SK-N-SH (cell line): ENCODE measurements around the gene HMGXB3. TPM values are rescaled to one million over a fixed set of nuclear protein-coding genes. Genes with fewer than 3 reads are reported as not detected.

ENCODE experiments used
- CTCF ChIA-PET: fragments of 300-600, 350-600 bp; formaldehyde crosslinking; extraction: SDS; loops from one replicate; lab custom pipeline; 2021; lab: Yijun Ruan, JAX
- POLR2A ChIA-PET: fragments of 350-600 bp; sonication (Branson Sonifier 250); formaldehyde crosslinking; extraction: SDS; loops from one replicate; lab custom pipeline; 2020; ENCODE audit warnings: antibody characterized with exemption, inconsistent platforms; lab: Yijun Ruan, JAX
- DNase-seq: peaks from one replicate; pipeline ENCODE4 v3.0.0; 2012
- H2AFZ ChIP-seq: fragments of 200-600 bp; sonication (generic); 2 replicates; pipeline ENCODE4 v1.8.1; 2016; ENCODE audit warnings: antibody characterized with exemption, mild to moderate bottlenecking, low read depth
- H3F3A ChIP-seq: fragments of 200-600 bp; sonication (generic); replicated peaks from 2 replicates; pipeline ENCODE3; 2016; ENCODE audit warnings: antibody characterized with exemption, mild to moderate bottlenecking; ENCODE audit not compliant: insufficient read depth
- H3K27ac ChIP-seq, 2 experiments: fragments of 200-500 bp in 1 of 2; fragments of 200-600 bp in 1 of 2; sonication (Bioruptor generic) in 1 of 2; sonication (generic), shearing (Covaris generic) in 1 of 2; 2 replicates each; pipeline versions ENCODE4 v1.5.1 to v1.6.1; 2014 to 2016; ENCODE audit warnings: low read depth in 2 of 2, inconsistent platforms in 1 of 2, low read length in 1 of 2, mild to moderate bottlenecking in 1 of 2, mixed read lengths in 1 of 2
- H3K27me3 ChIP-seq: fragments of 200-600 bp; sonication (generic), shearing (Covaris generic); 2 replicates; pipeline ENCODE4 v1.6.1; 2016; ENCODE audit warnings: mixed run types; ENCODE audit not compliant: insufficient read depth
- H3K36me3 ChIP-seq, 2 experiments: fragments of 200-500 bp in 1 of 2; fragments of 200-600 bp in 1 of 2; sonication (Bioruptor generic) in 1 of 2; sonication (generic) in 1 of 2; replicated peaks in 1 of 2; 2 replicates each; pipeline versions ENCODE3 to v1.5.1; 2014 to 2016; ENCODE audit warnings: low read length in 1 of 2, mild to moderate bottlenecking in 1 of 2; ENCODE audit not compliant: insufficient read depth in 2 of 2, control insufficient read depth in 1 of 2
- H3K4me1 ChIP-seq, 2 experiments: fragments of 200-500 bp in 1 of 2; fragments of 200-600 bp in 1 of 2; sonication (Bioruptor generic) in 1 of 2; sonication (generic), shearing (Covaris generic) in 1 of 2; 2 replicates each; pipeline versions ENCODE4 v1.5.1 to v1.6.1; 2014 to 2016; ENCODE audit warnings: low read depth in 1 of 2, low read length in 1 of 2, mixed run types in 1 of 2; ENCODE audit not compliant: insufficient read depth in 2 of 2, control insufficient read depth in 1 of 2
- H3K4me2 ChIP-seq: fragments of 200-600 bp; sonication (generic), shearing (Covaris generic); 2 replicates; pipeline ENCODE4 v1.6.1; 2017; ENCODE audit warnings: mixed run types
- H3K4me3 ChIP-seq, 2 experiments: fragments of 200-500 bp in 1 of 2; fragments of 200-600 bp in 1 of 2; sonication (Bioruptor generic) in 1 of 2; sonication (generic), shearing (Covaris generic) in 1 of 2; 2 replicates each; pipeline versions ENCODE4 v1.5.1 to v1.8.1; 2014 to 2016; ENCODE audit warnings: low read depth in 2 of 2, inconsistent platforms in 1 of 2, low read length in 1 of 2, mild to moderate bottlenecking in 1 of 2, mixed read lengths in 1 of 2, moderate library complexity in 1 of 2
- H3K79me2 ChIP-seq: fragments of 200-600 bp; sonication (generic); 2 replicates; pipeline ENCODE4 v1.8.1; 2017; ENCODE audit warnings: mild to moderate bottlenecking; ENCODE audit not compliant: insufficient read depth
- H3K9ac ChIP-seq: fragments of 200-600 bp; sonication (generic); 2 replicates; pipeline ENCODE4 v1.6.1; 2017; ENCODE audit warnings: mixed run types
- H3K9me2 ChIP-seq: fragments of 200-600 bp; sonication (generic); 2 replicates; pipeline ENCODE4 v1.6.1; 2017; ENCODE audit warnings: mixed run types
- H3K9me3 ChIP-seq: fragments of 200-600 bp; sonication (generic); 2 replicates; pipeline ENCODE4 v1.6.1; 2017; ENCODE audit warnings: mixed run types, mild to moderate bottlenecking, moderate library complexity
- H4K20me1 ChIP-seq: fragments of 200-600 bp; sonication (generic); 2 replicates; pipeline ENCODE4 v1.6.1; 2017; ENCODE audit warnings: mild to moderate bottlenecking, mixed run types; ENCODE audit not compliant: insufficient read depth
- EP300 ChIP-seq, 2 experiments: IDR thresholded peaks; 2 replicates each; pipeline versions ENCODE4 v1.4.0 to v1.6.1; 2012; ENCODE audit warnings: borderline replicate concordance in 1 of 2, low read depth in 1 of 2, low read length in 1 of 2
- FOXJ3 ChIP-seq: sonication (generic); formaldehyde crosslinking; IDR thresholded peaks from 2 replicates; pipeline ENCODE4 v1.5.1; 2020; ENCODE audit warnings: mild to moderate bottlenecking, missing genetic modification reagents
- FOXM1 ChIP-seq: IDR thresholded peaks from 2 replicates; pipeline ENCODE4 v1.4.0; 2012; ENCODE audit warnings: low read depth, mild to moderate bottlenecking
- GATA2 ChIP-seq: sonication (generic); formaldehyde crosslinking; IDR thresholded peaks from 2 replicates; pipeline ENCODE4 v1.5.0; 2020; ENCODE audit warnings: mild to moderate bottlenecking, missing genetic modification reagents
- IRF3 ChIP-seq: fragments of 150-350 bp; IDR thresholded peaks from 2 replicates; pipeline ENCODE4 v1.6.1; 2016; ENCODE audit warnings: mild to moderate bottlenecking, low read depth, low read length
- JUND ChIP-seq: IDR thresholded peaks from 2 replicates; pipeline ENCODE4 v1.4.0; 2012
- MAX ChIP-seq: IDR thresholded peaks from 2 replicates; pipeline ENCODE4 v1.4.0; 2012; ENCODE audit warnings: low read depth
- MXI1 ChIP-seq: IDR thresholded peaks from 2 replicates; pipeline ENCODE4 v1.6.1; 2012; ENCODE audit warnings: mild to moderate bottlenecking, low read depth, low read length, improper control_type of control experiment
- PBX3 ChIP-seq: IDR thresholded peaks from 2 replicates; pipeline ENCODE4; 2012
- RAD21 ChIP-seq: IDR thresholded peaks from 2 replicates; pipeline ENCODE4 v1.6.1; 2012; ENCODE audit warnings: mild to moderate bottlenecking, low read length
- RCOR1 ChIP-seq: fragments of 150-350 bp; IDR thresholded peaks from 2 replicates; pipeline ENCODE4 v1.6.1; 2017; ENCODE audit warnings: antibody characterized with exemption, low read length
- REST ChIP-seq: IDR thresholded peaks from 2 replicates; pipeline ENCODE4 v1.6.1; 2012; ENCODE audit warnings: mild to moderate bottlenecking, low read depth, low read length, moderate library complexity
- RXRA ChIP-seq: IDR thresholded peaks from 2 replicates; pipeline ENCODE4 v1.4.0; 2012; ENCODE audit warnings: low read depth, mild to moderate bottlenecking, borderline replicate concordance
- SMC3 ChIP-seq: IDR thresholded peaks from 2 replicates; pipeline ENCODE4 v1.6.1; 2012; ENCODE audit warnings: low read depth, low read length, improper control_type of control experiment
- TAF1 ChIP-seq: IDR thresholded peaks from 2 replicates; pipeline ENCODE4 v1.6.1; 2012; ENCODE audit warnings: low read depth, mild to moderate bottlenecking, low read length, moderate library complexity, borderline replicate concordance
- TCF12 ChIP-seq: IDR thresholded peaks from 2 replicates; pipeline ENCODE4 v1.4.0; 2012
- TEAD4 ChIP-seq: IDR thresholded peaks from 2 replicates; pipeline ENCODE4 v1.4.0; 2012; ENCODE audit warnings: mild to moderate bottlenecking, borderline replicate concordance; ENCODE audit not compliant: insufficient read depth
- USF1 ChIP-seq: IDR thresholded peaks from 2 replicates; pipeline ENCODE4 v1.4.0; 2012; ENCODE audit warnings: low read depth, borderline replicate concordance
- YY1 ChIP-seq: IDR thresholded peaks from 2 replicates; pipeline ENCODE4 v1.4.0; 2012; ENCODE audit warnings: low read depth, mild to moderate bottlenecking
- WGBS: methylation state at CpG from one replicate; pipeline ENCODE4 v1.1.6; 2017; ENCODE audit warnings: low lambda C conversion rate; 5-methylcytosine and 5-hydroxymethylcytosine counted together
- polyA plus RNA-seq, 3 experiments: library from polyadenylated mRNA; depleted of rRNA; stranded (reverse); fragments of >200 nt; gene quantifications; 2 replicates each; pipeline ENCODE4 v1.2.3, GENCODE V29; 2012

Gene HMGXB3
- polyA plus RNA-seq, 1 of the 3 experiments (the other 2 are of a cell fraction): 28.8 TPM

GRCh38 chr5:149957855-149958254 lies 42.7 kb upstream of the HMGXB3 start:
- peaks cover 20% of the 10 kb centered on the region for H3F3A ChIP-seq
- 80% methylated on average over 4 of the region's 4 CpGs for WGBS
- H3K27ac ChIP-seq: no peak overlapping the region
- H3K36me3 ChIP-seq: no peaks in the 10 kb centered on the region
- H3K9me3 ChIP-seq: no peaks in the 10 kb centered on the region
- TF ChIP-seq FOXJ3 (CRISPR knock-in tag) (no peak), TCF12 (no peak), MXI1 (no peak), FOXM1 (no peak), IRF3 (no peak), USF1 (no peak), REST (no peak), MAX (no peak), RXRA (no peak), JUND (no peak), YY1 (no peak), RAD21 (no peak), RCOR1 (no peak), EP300 (IDR thresholded peaks at IDR 0.05; ENCODE audit: borderline replicate concordance in 1 of 2, low read depth in 1 of 2, low read length in 1 of 2) (no peak), PBX3 (no peak), TEAD4 (no peak), GATA2 (CRISPR knock-in tag) (no peak), TAF1 (no peak), SMC3 (no peak)
- ChIA-PET POLR2A (no interaction called here), CTCF (interaction anchor here (0.9 to 12.1 kb wide), 11 partner anchors 9 to 321 kb away, joined by 3 to 244 read pairs (median 6); no protein-coding TSS in a partner anchor)
- H4K20me1 ChIP-seq: no peaks in the 10 kb centered on the region
- H3K4me2 ChIP-seq: no peak overlapping the region
- no peak overlapping the region for H2AFZ ChIP-seq
- no peak for DNase-seq
- no peak overlapping the region for H3K4me3 ChIP-seq
- no peaks in the 10 kb centered on the region for H3K79me2 ChIP-seq
- H3K9me2 ChIP-seq: no peaks in the 10 kb centered on the region
- H3K27me3 ChIP-seq: no peaks in the 10 kb centered on the region
- peaks cover 10 to 12% of the 10 kb centered on the region in 2 experiments; a peak in 3 of 4 replicates for H3K4me1 ChIP-seq
- H3K9ac ChIP-seq: no peak overlapping the region
